Mesenchymal stem cell (in vitro differentiated cells and primary cell): ENCODE measurements around the gene LRFN5.
A peak's percentile ranks its signal among the peaks of the same experiment; 100 is the strongest.

Experiments used
- DNase-seq: peaks from one replicate; pipeline ENCODE4 v3.0.0-alpha.2; 2013
- H2AFZ ChIP-seq: one replicate; pipeline ENCODE4 v1.6.1; 2013; ENCODE audit warnings: low read depth, mild to moderate bottlenecking, control low read depth, inconsistent platforms, low read length, moderate library complexity
- H2AK5ac ChIP-seq: 2 replicates; pipeline ENCODE4 v1.6.1; 2013; ENCODE audit warnings: low read length, moderate library complexity, mild to moderate bottlenecking, inconsistent platforms; ENCODE audit not compliant: severe bottlenecking
- H2BK120ac ChIP-seq: one replicate; pipeline ENCODE4 v1.6.1; 2013; ENCODE audit warnings: low read depth, mild to moderate bottlenecking, inconsistent platforms, low read length, moderate library complexity
- H2BK12ac ChIP-seq, 2 experiments: one replicate each; pipeline ENCODE4 v1.6.1; 2013; ENCODE audit warnings: inconsistent platforms in 2 of 2, low read length in 2 of 2, mild to moderate bottlenecking in 2 of 2, moderate library complexity in 2 of 2, control low read depth in 1 of 2
- H2BK15ac ChIP-seq: one replicate; pipeline ENCODE4 v1.6.1; 2013; ENCODE audit warnings: mild to moderate bottlenecking, low read depth, inconsistent platforms; ENCODE audit not compliant: poor library complexity, severe bottlenecking
- H2BK5ac ChIP-seq: 2 replicates; pipeline ENCODE4 v1.6.1; 2013; ENCODE audit warnings: low read depth, mild to moderate bottlenecking, low read length, control low read depth, inconsistent platforms; ENCODE audit not compliant: poor library complexity, severe bottlenecking
- H3K14ac ChIP-seq, 2 experiments: one replicate each; pipeline ENCODE4 v1.6.1; 2013; ENCODE audit warnings: inconsistent platforms in 2 of 2, low read length in 2 of 2, control low read depth in 1 of 2, mild to moderate bottlenecking in 1 of 2, moderate library complexity in 1 of 2
- H3K18ac ChIP-seq, 2 experiments: one replicate each; pipeline ENCODE4 v1.6.1; 2013; ENCODE audit warnings: inconsistent platforms in 2 of 2, low read length in 2 of 2, control low read depth in 1 of 2, low read depth in 1 of 2, mild to moderate bottlenecking in 1 of 2
- H3K23ac ChIP-seq, 2 experiments: one replicate each; pipeline ENCODE4 v1.6.1; 2013; ENCODE audit warnings: inconsistent platforms in 2 of 2, low read length in 2 of 2, mild to moderate bottlenecking in 2 of 2, moderate library complexity in 2 of 2, control low read depth in 1 of 2
- H3K27ac ChIP-seq: 2 replicates; pipeline ENCODE4 v1.5.1; 2013; ENCODE audit warnings: mild to moderate bottlenecking, moderate library complexity, low read length, control low read depth, inconsistent platforms; ENCODE audit not compliant: poor library complexity, severe bottlenecking
- H3K27me3 ChIP-seq, 2 experiments: 2 replicates each; pipeline versions ENCODE4 v1.6.1 to v1.7.0; 2013; ENCODE audit warnings: low read length in 2 of 2, mild to moderate bottlenecking in 2 of 2, moderate library complexity in 2 of 2, control low read depth in 1 of 2, inconsistent platforms in 1 of 2; ENCODE audit not compliant: control insufficient read depth in 1 of 2, insufficient read depth in 1 of 2
- H3K36me3 ChIP-seq, 2 experiments: 2 replicates each; pipeline versions ENCODE4 v1.6.1 to v1.7.0; 2013; ENCODE audit warnings: low read length in 2 of 2, control low read depth in 1 of 2, inconsistent platforms in 1 of 2, low read depth in 1 of 2, mild to moderate bottlenecking in 1 of 2; ENCODE audit not compliant: insufficient read depth in 2 of 2, control insufficient read depth in 1 of 2
- H3K4ac ChIP-seq, 2 experiments: one replicate each; pipeline ENCODE4 v1.6.1; 2013; ENCODE audit warnings: inconsistent platforms in 2 of 2, low read length in 2 of 2, mild to moderate bottlenecking in 2 of 2, moderate library complexity in 2 of 2, control low read depth in 1 of 2, low read depth in 1 of 2
- H3K4me1 ChIP-seq: 2 replicates; pipeline ENCODE4 v1.6.1; 2013; ENCODE audit warnings: low read depth, low read length, control low read depth; ENCODE audit not compliant: control insufficient read depth, insufficient read depth
- H3K4me2 ChIP-seq: 2 replicates; pipeline ENCODE4 v1.6.1; 2013; ENCODE audit warnings: low read length, mild to moderate bottlenecking, inconsistent platforms; ENCODE audit not compliant: poor library complexity, severe bottlenecking
- H3K4me3 ChIP-seq, 2 experiments: 2 replicates each; pipeline versions ENCODE4 v1.5.1 to v1.7.0; 2013; ENCODE audit warnings: low read length in 2 of 2, mild to moderate bottlenecking in 2 of 2, control low read depth in 1 of 2, low read depth in 1 of 2; ENCODE audit not compliant: insufficient read depth in 1 of 2
- H3K79me1 ChIP-seq: replicated peaks from 2 replicates; pipeline ENCODE4 v1.6.1; 2013; ENCODE audit warnings: mild to moderate bottlenecking, control low read depth, low read length, inconsistent platforms; ENCODE audit not compliant: poor library complexity, severe bottlenecking
- H3K9ac ChIP-seq: 2 replicates; pipeline ENCODE4 v1.7.0; 2013; ENCODE audit warnings: mild to moderate bottlenecking, low read length, moderate library complexity
- H3K9me3 ChIP-seq: 2 replicates; pipeline ENCODE4 v1.7.0; 2013; ENCODE audit warnings: mild to moderate bottlenecking, low read length; ENCODE audit not compliant: control insufficient read depth
- H4K8ac ChIP-seq: one replicate; pipeline ENCODE4 v1.6.1; 2013; ENCODE audit warnings: inconsistent platforms, mild to moderate bottlenecking, low read length, moderate library complexity
- H4K91ac ChIP-seq: one replicate; pipeline ENCODE4 v1.6.1; 2013; ENCODE audit warnings: mild to moderate bottlenecking, low read length, inconsistent platforms
- WGBS: methylation state at CpG from one replicate; pipeline ENCODE4 v1.1.7; 2013; ENCODE audit warnings: mixed read lengths; 5-methylcytosine and 5-hydroxymethylcytosine counted together

LRFN5 gene

GRCh38 chr14:41913398-41913797, 306.7 kb downstream of the LRFN5 start:
- Histone ChIP-seq H3K27me3 (no peaks in the 10 kb centered on the region), H3K27ac (no peak overlapping the region), H3K4ac (no peak overlapping the region), H3K4me2 (no peak overlapping the region), H3K23ac (no peak overlapping the region), H2AFZ (no peak overlapping the region), H2BK12ac (no peak overlapping the region), H3K4me1 (no peaks in the 10 kb centered on the region), H4K91ac (no peak overlapping the region), H3K18ac (no peak overlapping the region), H2AK5ac (no peak overlapping the region), H3K79me1 (no peaks in the 10 kb centered on the region), H3K4me3 (no peak overlapping the region), H3K9me3 (peaks cover 4% of the 10 kb centered on the region), H3K9ac (no peak overlapping the region), H2BK15ac (no peak overlapping the region), H3K36me3 (no peaks in the 10 kb centered on the region), H2BK5ac (no peak overlapping the region), H4K8ac (no peak overlapping the region), H2BK120ac (no peak overlapping the region), H3K14ac (no peak overlapping the region)
- no peak for DNase-seq
- WGBS: 100% methylated on average over 1 of the region's 2 CpGs

GRCh38 chr14:41915732-41916131, 309.1 kb downstream of the LRFN5 start:
- Histone ChIP-seq H3K4me1 (no peaks in the 10 kb centered on the region), H3K9ac (no peak overlapping the region), H2BK12ac (no peak overlapping the region), H3K23ac (no peak overlapping the region), H3K27ac (no peak overlapping the region), H3K14ac (no peak overlapping the region), H3K4ac (no peak overlapping the region), H4K8ac (no peak overlapping the region), H3K79me1 (no peaks in the 10 kb centered on the region), H3K9me3 (peaks cover 4% of the 10 kb centered on the region), H2BK5ac (no peak overlapping the region), H3K4me2 (no peak overlapping the region), H3K18ac (no peak overlapping the region), H4K91ac (no peak overlapping the region), H2AK5ac (no peak overlapping the region), H2BK15ac (no peak overlapping the region), H2AFZ (no peak overlapping the region), H3K36me3 (no peaks in the 10 kb centered on the region), H3K4me3 (no peak overlapping the region), H3K27me3 (no peaks in the 10 kb centered on the region), H2BK120ac (no peak overlapping the region)
- no peak for DNase-seq

- Histone ChIP-seq H2AK5ac (no peak overlapping the region), H2BK15ac (no peak overlapping the region), H3K27me3 (no peaks in the 10 kb centered on the region), H3K4me3 (no peak overlapping the region), H2BK12ac (no peak overlapping the region), H3K36me3 (no peaks in the 10 kb centered on the region), H3K4me2 (no peak overlapping the region), H4K8ac (no peak overlapping the region), H2BK120ac (no peak overlapping the region), H3K18ac (no peak overlapping the region), H3K79me1 (no peaks in the 10 kb centered on the region), H3K9ac (no peak overlapping the region), H4K91ac (no peak overlapping the region), H3K23ac (no peak overlapping the region), H2BK5ac (no peak overlapping the region), H3K4me1 (no peaks in the 10 kb centered on the region), H3K14ac (no peak overlapping the region), H3K9me3 (peaks cover 4% of the 10 kb centered on the region), H3K4ac (no peak overlapping the region), H2AFZ (no peak overlapping the region), H3K27ac (no peak overlapping the region)
- DNase-seq: no peak
These were observed 309.6 kb downstream of the LRFN5 start for GRCh38 chr14:41916313-41916712.

- no peak overlapping the region for H2BK120ac ChIP-seq
- no peak overlapping the region for H4K8ac ChIP-seq
- no peaks in the 10 kb centered on the region for H3K79me1 ChIP-seq
- H3K4me3 ChIP-seq: no peak overlapping the region
- peak; percentile 18 for DNase-seq
- H3K23ac ChIP-seq: no peak overlapping the region
- no peak overlapping the region for H3K4ac ChIP-seq
- no peak overlapping the region for H3K27ac ChIP-seq
- H2AFZ ChIP-seq: no peak overlapping the region
- H3K27me3 ChIP-seq: no peaks in the 10 kb centered on the region
- H3K9ac ChIP-seq: no peak overlapping the region
- H2BK12ac ChIP-seq: no peak overlapping the region
- no peak overlapping the region for H2BK15ac ChIP-seq
- H3K36me3 ChIP-seq: no peaks in the 10 kb centered on the region
- H3K18ac ChIP-seq: no peak overlapping the region
- H3K4me1 ChIP-seq: peaks cover 2% of the 10 kb centered on the region
- 57% methylated on average over 2 of the region's 2 CpGs for WGBS
- no peak overlapping the region for H2BK5ac ChIP-seq
- H4K91ac ChIP-seq: no peak overlapping the region
- H3K9me3 ChIP-seq: no peaks in the 10 kb centered on the region
- no peak overlapping the region for H3K4me2 ChIP-seq
- H3K14ac ChIP-seq: no peak overlapping the region
- no peak overlapping the region for H2AK5ac ChIP-seq
These were observed 318.7 kb downstream of the LRFN5 start for GRCh38 chr14:41925409-41925808.
